Upper lobe of left lung (tissue), 6 donors: ENCODE data around the gene SRSF9. TPM values are rescaled to one million over a fixed set of nuclear protein-coding genes. Genes with fewer than 3 reads are reported as not detected.

Experiments used
- ATAC-seq, 2 donors: fragments of 200-7000 bp; cut with Tn5 transposase; one replicate each; pipeline ENCODE4 v1.9.1; 2022; ENCODE audit warnings: mild to moderate bottlenecking in 2 of 2, moderate library complexity in 2 of 2; ENCODE audit not compliant: low FRiP score in 2 of 2
- DNase-seq, 2 donors: peaks; one replicate each; pipeline ENCODE4 v3.0.0-alpha.2; 2019 to 2020
- H3K27ac ChIP-seq, 4 donors: fragments of 200-600 bp; sonication (generic); one replicate each; pipeline ENCODE4 v1.5.1; 2016 to 2019
- H3K27me3 ChIP-seq, 4 donors: fragments of 200-600 bp; sonication (generic); one replicate each; pipeline ENCODE4 v1.5.1; 2017 to 2019
- H3K36me3 ChIP-seq, 4 donors: fragments of 200-600 bp; sonication (generic); one replicate each; pipeline ENCODE4 v1.5.1; 2016 to 2019
- H3K4me1 ChIP-seq, 4 donors: fragments of 200-600 bp; sonication (generic); one replicate each; pipeline ENCODE4 v1.5.1; 2018 to 2019
- H3K4me3 ChIP-seq, 4 donors: fragments of 200-600 bp; sonication (generic); one replicate each; pipeline ENCODE4 v1.5.1; 2017 to 2019; ENCODE audit warnings: mild to moderate bottlenecking in 2 of 4, moderate library complexity in 1 of 4
- H3K9me3 ChIP-seq, 4 donors: fragments of 200-600 bp; sonication (generic); one replicate each; pipeline ENCODE4 v1.5.1; 2018 to 2019
- EP300 ChIP-seq, 4 donors: sonication (generic); formaldehyde crosslinking; IDR thresholded peaks; one replicate each; pipeline ENCODE4 v1.5.1; 2017; ENCODE audit warnings: antibody characterized with exemption in 4 of 4, control low read depth in 2 of 4
- POLR2A ChIP-seq, 4 donors: fragments of 450-650 bp; IDR thresholded peaks; one replicate each; pipeline ENCODE4 v1.5.1; 2016 to 2017; ENCODE audit warnings: antibody characterized with exemption in 4 of 4, mild to moderate bottlenecking in 2 of 4
- POLR2AphosphoS5 ChIP-seq, 2 donors: sonication (generic); formaldehyde crosslinking; IDR thresholded peaks; one replicate each; pipeline ENCODE4 v1.5.1; 2017; ENCODE audit warnings: antibody characterized with exemption in 2 of 2
- WGBS, 2 donors: methylation state at CpG; one replicate each; pipeline ENCODE4 v1.1.5; 2017 to 2018; 5-methylcytosine and 5-hydroxymethylcytosine counted together
- total RNA-seq, 6 donors: library from RNA; depleted of rRNA in 4 of 6; stranded (reverse); fragments of >200 nt in 4 of 6; gene quantifications; one replicate each; pipeline versions ENCODE4 v1.1.0 to v1.2.1, GENCODE V29; 2016 to 2021
- TF ChIP-seq, protein P1 (sequence below), 6 experiments: fragments of 450-650 bp in 4 of 6; fragments of 200-600 bp in 2 of 6; sonication (generic) in 2 of 6; IDR thresholded peaks; one replicate each; pipeline ENCODE4 v1.5.1; 2016 to 2019; ENCODE audit warnings: antibody characterized with exemption in 6 of 6
- donor health status: DM: no; HTN: no; CAD: no; lungs with moderate emphysema.
- donor health status: DM: no; HTN: yes; CAD: no; lungs with severe emphysema.

The SRSF9 gene
- total RNA-seq, 6 donors from 2014 or later, result 74.5 to 127 (median 107) TPM

DNA sequence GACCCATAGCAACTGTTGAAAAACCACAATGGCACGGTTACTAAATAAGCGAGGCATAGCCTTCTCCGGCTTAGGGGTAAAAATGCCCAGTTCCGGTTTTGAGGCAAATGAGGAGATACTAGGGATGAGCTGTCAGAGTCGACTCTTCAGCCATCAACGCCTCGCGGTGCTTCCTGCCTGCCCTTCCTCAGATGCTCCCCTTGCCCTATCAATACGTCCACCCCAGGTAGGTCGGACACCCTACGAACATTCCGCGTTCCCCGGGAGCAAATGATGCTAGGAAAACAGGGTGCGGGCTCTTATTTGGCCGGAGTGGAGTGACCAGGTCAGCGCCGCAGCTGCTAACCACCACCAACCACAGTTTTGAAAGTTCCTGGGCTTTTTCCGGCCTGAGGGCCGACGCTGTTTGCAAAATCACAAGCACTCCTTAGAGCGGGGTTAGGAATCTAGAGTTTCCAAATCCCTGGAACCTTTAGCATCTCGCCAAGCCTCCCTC, 1.2 kb downstream of the SRSF9 start:
- Histone ChIP-seq H3K9me3 (no peaks in the 10 kb centered on the region), H3K36me3 (peaks cover 10 to 42% (median 28%) of the 10 kb centered on the region in 4 donors), H3K27me3 (no peaks in the 10 kb centered on the region), H3K27ac (peak overlapping the region; percentile 93 to 98 (median 95)), H3K4me1 (peaks cover 24 to 38% (median 30%) of the 10 kb centered on the region in 4 donors), H3K4me3 (peak overlapping the region; percentile 64 to 93 (median 88))
- DNase-seq (peak in 1 of 2 donors; percentile 69), ATAC-seq (peak; percentile 48 to 58)
- TF ChIP-seq POLR2A (IDR thresholded peaks at IDR 0.05), result peak in 3 of 4 donors; percentile 9 to 31 (median 21)
- no peak for TF ChIP-seq POLR2AphosphoS5 (IDR thresholded peaks at IDR 0.05)
- WGBS, 2 donors, result 1% methylated on average over 19 to 23 of the region's 23 CpGs

DNA sequence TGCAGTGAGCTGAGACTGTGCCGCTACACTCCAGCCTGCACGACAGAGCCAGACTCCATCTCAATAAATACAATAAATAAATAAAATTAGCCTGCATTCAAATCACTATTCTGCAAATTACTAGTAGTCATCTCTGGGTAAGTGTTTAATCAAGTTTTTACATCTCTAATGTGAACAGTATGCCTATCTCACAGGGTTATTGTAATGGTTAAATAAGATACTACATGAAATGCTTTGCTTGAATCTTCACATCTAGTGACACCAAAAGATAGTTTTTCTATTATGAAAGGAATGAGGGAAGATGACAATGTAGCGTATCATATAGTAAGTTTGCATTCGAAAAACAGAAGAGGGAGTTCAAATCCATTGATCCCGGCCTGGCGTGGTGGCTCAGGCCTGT, 2.1 kb downstream of the SRSF9 start:
- TF ChIP-seq, protein P1, sequence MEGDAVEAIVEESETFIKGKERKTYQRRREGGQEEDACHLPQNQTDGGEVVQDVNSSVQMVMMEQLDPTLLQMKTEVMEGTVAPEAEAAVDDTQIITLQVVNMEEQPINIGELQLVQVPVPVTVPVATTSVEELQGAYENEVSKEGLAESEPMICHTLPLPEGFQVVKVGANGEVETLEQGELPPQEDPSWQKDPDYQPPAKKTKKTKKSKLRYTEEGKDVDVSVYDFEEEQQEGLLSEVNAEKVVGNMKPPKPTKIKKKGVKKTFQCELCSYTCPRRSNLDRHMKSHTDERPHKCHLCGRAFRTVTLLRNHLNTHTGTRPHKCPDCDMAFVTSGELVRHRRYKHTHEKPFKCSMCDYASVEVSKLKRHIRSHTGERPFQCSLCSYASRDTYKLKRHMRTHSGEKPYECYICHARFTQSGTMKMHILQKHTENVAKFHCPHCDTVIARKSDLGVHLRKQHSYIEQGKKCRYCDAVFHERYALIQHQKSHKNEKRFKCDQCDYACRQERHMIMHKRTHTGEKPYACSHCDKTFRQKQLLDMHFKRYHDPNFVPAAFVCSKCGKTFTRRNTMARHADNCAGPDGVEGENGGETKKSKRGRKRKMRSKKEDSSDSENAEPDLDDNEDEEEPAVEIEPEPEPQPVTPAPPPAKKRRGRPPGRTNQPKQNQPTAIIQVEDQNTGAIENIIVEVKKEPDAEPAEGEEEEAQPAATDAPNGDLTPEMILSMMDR (IDR thresholded peaks at IDR 0.05), result no peak
- TF ChIP-seq EP300 (IDR thresholded peaks at IDR 0.05), result no peak
- TF ChIP-seq POLR2AphosphoS5 (IDR thresholded peaks at IDR 0.05), result no peak
- TF ChIP-seq POLR2A (IDR thresholded peaks at IDR 0.05), result no peak
- ATAC-seq (no peak), DNase-seq (no peak)
- Histone ChIP-seq H3K9me3 (no peaks in the 10 kb centered on the region), H3K27ac (no peak overlapping the region), H3K4me3 (no peak overlapping the region), H3K36me3 (peaks cover 17 to 51% (median 37%) of the 10 kb centered on the region in 4 donors), H3K27me3 (no peaks in the 10 kb centered on the region), H3K4me1 (peaks cover 24 to 38% (median 30%) of the 10 kb centered on the region in 4 donors)
- WGBS, 2 donors, result 93 to 96% methylated on average over 6 of the region's 6 CpGs

DNA sequence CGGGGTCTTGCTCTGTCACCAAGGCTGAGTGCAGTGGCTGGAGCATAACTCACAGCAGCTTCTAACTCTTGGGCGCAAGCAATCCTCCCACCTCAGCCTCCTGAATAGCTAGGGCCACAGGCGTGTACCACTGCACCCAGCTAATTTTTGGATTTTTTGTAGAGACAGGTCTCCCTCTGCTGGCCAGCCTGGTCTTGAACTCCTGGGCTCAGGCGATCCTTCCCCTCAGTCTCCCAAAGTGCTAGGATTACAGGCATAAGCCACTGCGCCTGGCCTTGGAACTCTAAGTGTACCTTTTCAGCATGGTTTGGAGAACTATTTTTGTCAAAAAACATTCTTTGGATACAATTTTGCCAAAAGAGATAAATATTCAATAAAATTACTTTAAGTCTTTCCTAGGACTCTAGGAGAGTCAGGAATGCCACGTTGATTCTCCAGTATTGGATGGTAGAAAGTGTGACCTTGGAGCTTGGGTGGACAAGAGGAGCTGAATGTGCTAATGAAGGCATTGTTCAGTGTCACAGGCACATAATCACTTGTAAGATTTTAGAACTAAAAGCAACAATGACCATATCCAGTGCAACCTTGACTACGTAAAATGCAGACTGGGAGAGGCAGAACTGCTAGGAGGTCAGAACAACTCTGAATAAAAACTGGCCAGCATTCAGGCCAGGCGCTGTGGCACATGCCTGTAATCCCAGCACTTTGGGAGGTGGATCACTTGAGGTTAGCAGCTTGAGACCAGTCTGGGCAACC, 2.8 kb downstream of the SRSF9 start:
- TF ChIP-seq, protein P1 (IDR thresholded peaks at IDR 0.05), result peak in 2 of 6 experiments; percentile 32 to 48
- TF ChIP-seq EP300 (IDR thresholded peaks at IDR 0.05), result no peak
- no peaks in the 10 kb centered on the region for H3K27me3 ChIP-seq
- peaks cover 24 to 58% (median 44%) of the 10 kb centered on the region in 4 donors for H3K36me3 ChIP-seq
- no peak overlapping the region for H3K27ac ChIP-seq
- peaks cover 24 to 38% (median 30%) of the 10 kb centered on the region in 4 donors for H3K4me1 ChIP-seq
- ATAC-seq (no peak), DNase-seq (peak in 1 of 2 donors; percentile 28)
- WGBS, 2 donors, result 68 to 69% methylated on average over 8 of the region's 8 CpGs
- no peaks in the 10 kb centered on the region for H3K9me3 ChIP-seq
- no peak overlapping the region for H3K4me3 ChIP-seq

DNA sequence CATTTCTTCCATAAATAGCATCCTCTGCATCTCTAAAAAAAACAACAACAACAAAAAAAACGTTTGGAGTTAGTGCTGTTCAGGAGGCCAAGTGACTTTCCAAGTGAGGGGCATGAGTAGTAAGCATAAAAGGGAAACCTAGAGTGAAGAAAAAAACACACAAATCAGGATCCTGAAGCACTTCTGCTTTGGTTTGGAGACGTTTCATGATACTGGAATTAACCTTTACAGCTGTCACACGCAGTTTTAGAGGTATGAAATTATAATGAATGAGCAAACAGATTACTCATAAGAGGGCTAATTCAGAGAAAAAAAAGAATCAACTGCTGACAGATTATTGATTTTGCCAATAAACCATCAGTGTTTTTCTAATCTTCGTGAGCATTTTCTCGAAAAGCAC, 3.8 kb downstream of the SRSF9 start:
- ATAC-seq, result no peak
- Histone ChIP-seq H3K4me1 (peaks cover 24 to 37% (median 29%) of the 10 kb centered on the region in 4 donors), H3K27ac (no peak overlapping the region), H3K9me3 (no peaks in the 10 kb centered on the region), H3K4me3 (no peak overlapping the region), H3K27me3 (no peaks in the 10 kb centered on the region), H3K36me3 (peaks cover 24 to 68% (median 52%) of the 10 kb centered on the region in 4 donors)
- no peak for DNase-seq
- TF ChIP-seq POLR2A (IDR thresholded peaks at IDR 0.05) (no peak), POLR2AphosphoS5 (IDR thresholded peaks at IDR 0.05) (no peak), EP300 (IDR thresholded peaks at IDR 0.05) (no peak)
- TF ChIP-seq, protein P1 (IDR thresholded peaks at IDR 0.05), result no peak
- 47 to 52% methylated on average over 5 of the region's 5 CpGs for WGBS, 2 donors

DNA sequence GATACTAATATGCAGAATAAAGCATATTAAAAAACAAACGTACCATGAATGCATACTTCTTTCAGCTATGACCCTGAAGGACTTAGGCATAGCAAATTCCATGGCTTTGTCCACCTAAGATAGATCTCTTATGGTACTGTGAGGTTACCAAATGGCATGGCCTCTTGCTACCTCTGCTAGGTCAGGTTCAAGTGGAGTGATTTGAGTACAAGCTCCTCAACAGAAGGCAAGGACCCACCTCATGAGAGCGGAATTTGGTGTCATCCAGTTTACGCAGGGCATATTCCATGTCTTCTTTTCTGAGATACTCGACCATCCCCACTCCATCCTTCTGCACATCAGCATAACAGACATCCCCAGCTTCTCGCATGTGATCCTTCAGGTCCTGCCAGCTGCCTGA, 5.8 kb downstream of the SRSF9 start:
- Histone ChIP-seq H3K4me3 (no peak overlapping the region), H3K9me3 (no peaks in the 10 kb centered on the region), H3K27me3 (no peaks in the 10 kb centered on the region), H3K27ac (no peak overlapping the region), H3K4me1 (peaks cover 16 to 27% (median 21%) of the 10 kb centered on the region in 4 donors), H3K36me3 (peaks cover 40 to 88% (median 70%) of the 10 kb centered on the region in 4 donors)
- no peak for ATAC-seq
- 88 to 95% methylated on average over 5 of the region's 5 CpGs for WGBS, 2 donors
- TF ChIP-seq, protein P1 (IDR thresholded peaks at IDR 0.05), result no peak
- TF ChIP-seq EP300 (IDR thresholded peaks at IDR 0.05) (no peak), POLR2AphosphoS5 (IDR thresholded peaks at IDR 0.05) (no peak), POLR2A (IDR thresholded peaks at IDR 0.05) (no peak)
- DNase-seq, result no peak
